Left colon (tissue), 2 donors: ENCODE measurements around the gene CAMKMT. TPM values are rescaled to one million over a fixed set of nuclear protein-coding genes. Genes with fewer than 3 reads are reported as not detected.

Experiments used
- ATAC-seq: fragments of 200-7000 bp; cut with Tn5 transposase; one replicate; pipeline ENCODE4 v1.9.1; 2020; ENCODE audit warnings: mild to moderate bottlenecking, moderate library complexity
- DNase-seq, 2 donors: peaks; one replicate each; pipeline ENCODE4 v3.0.0-alpha.2; 2020
- intact Hi-C, 2 donors: fragments of 100-400 bp; cut with DNase I in 1 of 2; cut with micrococcal nuclease in 1 of 2; formaldehyde crosslinking; loops; one replicate each; pipeline versions ENCODE4 v1.11.2 to v1.14.0; 2022; cut with DNase I, micrococcal nuclease
- total RNA-seq, 2 donors: library from RNA; stranded (reverse); fragmentation: NEBNext Ultra II Directional; extraction: Animal tissue kit (Norgen Biotek cat#: 25700); gene quantifications; one replicate each; pipeline ENCODE4 v1.2.1, GENCODE V29; 2021
- donor health status: DM: no; HTN: no; CAD: no.
- donor health status: DM: yes; HTN: yes; CAD: no.

The CAMKMT gene
- total RNA-seq, 2 donors from 2014 or later: 9.3 to 14.3 TPM

DNA sequence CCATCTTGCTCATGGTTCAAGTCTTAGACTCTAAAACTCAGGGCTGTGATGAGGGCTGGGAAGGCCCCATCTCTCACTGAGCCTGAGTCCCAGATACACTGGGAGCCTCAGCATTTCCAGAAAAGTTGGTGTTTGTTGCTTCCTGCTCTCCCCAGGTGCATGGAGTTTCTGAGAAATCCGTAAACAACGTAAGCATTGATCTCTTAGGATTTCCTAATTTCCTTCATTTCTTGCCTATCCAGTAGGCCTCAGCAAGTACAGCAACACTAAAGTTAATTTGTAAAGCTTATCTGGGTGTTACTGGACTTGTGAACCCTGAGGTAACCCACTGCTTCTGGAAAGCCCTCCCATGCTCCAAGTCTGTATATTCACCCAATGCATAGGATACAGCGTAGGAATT is 380.3 kb downstream of the CAMKMT start:
- DNase-seq (no peak), ATAC-seq (no peak)
- intact Hi-C loops: no loop called here

DNA sequence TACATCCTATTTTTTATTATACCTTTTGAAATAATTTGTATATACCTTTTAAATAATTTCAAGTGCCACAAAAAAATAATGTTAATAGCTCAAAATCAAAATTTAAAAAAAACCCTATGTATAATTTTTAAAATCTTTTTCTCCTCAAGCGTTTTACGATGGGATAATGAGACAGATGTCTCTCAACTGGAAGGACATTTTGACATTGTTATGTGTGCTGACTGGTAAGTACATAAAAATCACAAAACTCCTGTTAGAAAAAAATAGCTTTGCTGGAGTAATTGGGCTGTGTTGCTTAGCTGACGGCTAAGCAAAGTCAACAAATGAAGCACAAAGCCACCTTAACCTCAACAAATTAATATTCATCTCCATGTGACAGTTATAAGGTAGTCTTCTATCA is 381.7 kb downstream of the CAMKMT start:
- ATAC-seq (no peak), DNase-seq (no peak)
- intact Hi-C loops: no loop called here

DNA sequence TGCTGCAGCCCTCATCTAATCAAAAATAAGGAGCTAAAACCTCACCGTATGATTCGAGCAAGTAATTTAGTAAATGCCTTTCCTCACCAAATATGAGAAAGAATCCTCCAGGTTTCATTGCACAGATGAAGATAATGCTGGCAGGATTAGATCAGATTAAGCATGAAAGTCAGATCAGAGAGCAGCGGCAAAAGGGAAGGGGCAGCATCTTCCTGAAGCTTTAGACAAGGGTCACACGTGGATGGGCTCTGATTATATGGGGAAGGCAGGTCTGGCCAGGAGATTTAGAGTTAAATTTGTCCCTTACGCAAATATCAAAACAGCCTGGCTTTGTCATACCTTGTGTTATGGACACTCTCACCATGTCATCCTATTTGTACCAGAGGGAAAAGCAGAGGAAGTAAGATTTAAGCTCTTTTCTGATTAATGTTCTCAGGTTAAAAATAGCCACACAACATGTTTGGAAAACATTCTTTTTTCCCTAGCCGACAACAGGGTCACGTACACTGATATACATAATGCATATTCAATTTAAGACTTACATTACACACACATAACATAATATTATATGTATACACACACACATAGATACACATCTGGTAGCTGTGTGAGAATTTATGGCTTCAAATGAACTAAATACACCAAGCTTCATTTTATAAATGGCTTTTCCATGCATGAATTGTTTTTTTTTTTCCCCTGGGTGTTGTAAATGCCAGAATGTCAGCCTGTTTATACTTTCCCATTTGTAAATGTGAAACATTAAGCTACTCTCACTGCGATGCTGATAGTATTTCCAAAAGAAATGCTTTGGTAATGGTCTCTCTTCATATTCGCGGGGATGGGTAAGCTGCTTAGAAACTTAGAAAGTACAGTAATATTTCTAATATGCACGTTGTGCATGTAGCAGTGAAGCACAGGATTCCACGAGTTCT is 383.5 kb downstream of the CAMKMT start:
- DNase-seq (no peak), ATAC-seq (no peak)
- intact Hi-C loops: no loop called here

DNA sequence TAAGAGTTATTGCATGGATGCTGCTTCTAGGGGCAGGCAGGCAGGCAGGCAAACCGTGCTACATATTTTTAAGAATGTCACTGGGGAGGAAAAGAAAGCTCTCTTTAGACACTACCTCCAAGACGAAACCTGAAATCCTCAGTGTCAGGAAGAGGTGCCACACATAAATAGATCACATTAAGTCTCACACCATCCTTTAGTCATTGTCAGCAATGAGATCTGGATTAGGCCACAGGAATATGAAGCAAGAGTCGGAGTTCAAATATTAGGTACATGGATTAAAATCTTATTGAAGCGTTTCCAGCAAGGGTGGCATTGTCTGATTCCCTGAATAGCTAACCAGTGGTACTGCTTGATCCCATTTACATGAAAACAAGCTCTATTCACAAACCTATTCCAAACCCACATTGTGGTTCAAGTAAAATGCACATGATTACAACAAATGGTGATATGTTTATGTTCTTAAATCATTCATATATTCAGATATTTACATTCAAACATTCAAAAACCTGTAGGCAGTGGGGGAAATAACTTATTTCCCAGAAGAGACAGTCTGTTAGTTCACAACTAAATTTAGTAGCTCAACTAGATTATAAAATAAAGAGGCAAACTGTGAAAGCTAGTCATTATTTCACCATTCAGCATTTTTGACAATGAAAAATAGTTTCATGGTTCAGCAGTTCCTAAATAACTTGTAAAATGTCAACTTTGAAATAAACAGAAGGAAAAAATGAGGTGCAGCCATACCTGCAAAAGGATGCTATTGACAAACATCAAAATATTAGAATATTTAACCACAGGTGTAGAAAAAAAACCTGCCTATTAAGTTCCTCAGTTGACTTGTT is 384.4 kb downstream of the CAMKMT start:
- DNase-seq (no peak), ATAC-seq (no peak)
- intact Hi-C loops: no loop called here

DNA sequence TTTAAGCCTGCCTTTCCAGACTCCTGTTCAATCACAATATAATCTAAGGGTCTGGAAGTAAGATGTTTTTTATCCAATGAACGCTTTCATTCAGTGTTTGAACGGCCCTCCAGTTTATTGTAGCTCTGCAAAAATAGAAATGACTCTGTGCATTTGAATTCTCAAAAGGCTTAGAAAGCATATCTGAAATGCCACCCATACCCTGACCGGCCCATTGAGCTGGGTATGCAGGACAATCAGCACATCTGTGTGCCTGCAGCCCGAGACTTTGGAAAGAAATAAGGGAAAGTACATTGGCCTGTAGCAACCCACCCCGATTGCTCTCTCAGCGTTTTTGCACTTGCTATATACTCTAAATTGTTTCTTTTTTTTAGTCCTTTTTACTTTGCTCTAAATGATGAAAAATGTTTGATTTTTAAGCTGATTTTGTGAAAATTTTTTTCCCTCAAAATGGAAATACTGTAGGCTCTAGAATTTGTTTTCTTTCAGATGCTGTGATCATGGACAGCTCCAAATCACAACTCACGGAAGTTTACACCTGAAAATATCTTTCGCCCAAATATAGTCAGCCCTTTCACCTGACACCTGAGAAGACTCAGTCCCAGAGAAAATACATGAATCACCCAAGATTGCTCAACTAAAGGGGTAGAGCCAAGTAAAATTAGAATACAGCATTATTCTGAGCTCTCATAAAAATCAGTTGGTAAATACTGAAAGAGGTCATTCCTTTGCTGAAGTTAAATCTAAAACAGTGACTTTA is 385.3 kb downstream of the CAMKMT start:
- DNase-seq (no peak), ATAC-seq (no peak)
- intact Hi-C loops: no loop called here

- intact Hi-C loops: no loop called here
- ATAC-seq: no peak
- DNase-seq: no peak
These were observed 386.0 kb downstream of the CAMKMT start for GRCh38 chr2:44747794-44748193.

DNA sequence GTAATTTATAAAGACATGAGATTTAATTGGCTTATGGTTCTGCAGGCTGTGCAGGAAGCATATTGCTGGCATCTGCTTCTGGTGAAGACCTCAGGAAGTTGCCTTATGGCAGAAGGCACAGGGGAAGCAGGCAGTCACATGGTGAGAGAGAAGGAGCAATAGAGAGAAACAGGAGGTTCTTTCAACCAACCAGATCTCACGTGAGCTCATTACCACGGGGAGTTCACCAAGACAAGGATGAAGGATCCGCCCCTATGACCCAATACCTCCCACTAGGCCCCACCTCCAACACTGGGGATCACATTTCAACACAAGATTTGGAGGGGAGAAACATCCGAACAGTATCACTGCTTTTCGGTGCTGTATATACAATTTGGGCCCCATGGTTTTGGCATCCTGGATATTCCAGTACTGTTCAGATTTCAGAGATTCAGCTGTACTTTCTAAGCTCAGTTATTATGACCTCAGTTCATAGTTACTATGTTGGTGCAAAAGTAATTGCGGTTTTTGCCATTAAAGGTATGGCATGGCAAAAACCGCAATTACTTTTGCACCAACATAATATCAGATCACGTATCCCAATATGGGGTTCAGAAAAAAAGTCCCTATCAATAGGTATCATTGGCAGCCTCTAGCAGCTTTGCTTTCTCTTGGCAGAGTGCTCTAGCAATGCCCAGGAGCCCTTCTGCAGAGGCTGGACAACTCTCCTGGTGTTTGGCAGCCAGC is 390.2 kb downstream of the CAMKMT start:
- DNase-seq (no peak), ATAC-seq (no peak)
- intact Hi-C loops: no loop called here

DNA sequence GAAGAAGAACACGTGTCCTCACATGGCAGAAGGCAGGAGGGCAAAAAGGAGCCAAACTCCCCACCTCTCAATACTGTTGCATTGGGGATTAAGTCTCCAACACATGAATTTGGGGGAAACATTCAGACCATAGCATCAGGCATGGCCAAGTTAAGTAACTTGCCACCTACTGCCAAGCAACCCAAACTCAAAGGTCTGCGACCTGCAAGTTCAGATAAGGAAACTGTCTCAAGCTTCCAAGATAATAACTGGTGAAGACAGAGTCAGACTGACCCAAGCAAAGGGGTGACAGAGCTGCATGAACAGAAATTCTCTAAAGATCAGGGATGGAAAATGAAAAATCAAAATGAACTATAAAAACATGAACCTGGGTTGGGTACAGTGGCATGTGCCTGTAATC is 391.0 kb downstream of the CAMKMT start:
- DNase-seq (no peak), ATAC-seq (no peak)
- intact Hi-C loops: no loop called here

DNA sequence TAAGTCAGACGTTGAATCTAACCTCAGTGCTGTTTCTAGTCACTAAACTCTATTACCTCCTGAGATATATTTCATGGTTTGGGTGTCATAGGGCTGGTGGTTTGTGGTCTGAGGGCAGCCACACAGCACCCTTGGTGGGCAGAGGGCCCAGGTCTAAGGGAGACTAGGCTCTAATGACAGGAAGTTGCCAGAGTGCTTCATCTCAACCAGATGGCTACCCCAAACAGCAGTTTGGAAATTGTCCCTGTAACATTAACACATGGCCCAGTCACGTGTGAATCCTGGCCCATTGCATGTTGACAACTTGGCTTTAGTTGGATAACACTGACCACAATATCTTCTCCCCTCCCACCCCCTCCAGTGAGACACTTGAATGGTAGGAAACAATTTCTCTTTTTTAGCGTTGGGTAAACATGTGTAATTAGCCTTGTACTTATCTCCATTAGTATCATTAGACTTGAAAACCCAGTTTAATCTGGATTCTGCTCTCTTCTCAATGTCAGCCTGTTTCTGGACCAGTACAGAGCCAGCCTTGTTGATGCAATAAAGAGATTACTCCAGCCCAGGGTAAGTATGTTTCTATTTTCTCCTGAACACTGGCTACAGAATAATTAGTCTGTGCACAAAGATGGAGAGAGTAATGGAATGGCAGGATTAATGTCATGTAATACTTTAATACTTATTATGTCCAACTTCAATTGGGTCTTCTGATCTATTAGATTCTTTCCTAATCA is 392.0 kb downstream of the CAMKMT start:
- DNase-seq (no peak), ATAC-seq (no peak)
- intact Hi-C loops: no loop called here

GRCh38 chr2:44758591-44758990 is 396.8 kb downstream of the CAMKMT start:
- intact Hi-C loops: no loop called here
- no peak for DNase-seq
- ATAC-seq: no peak

GRCh38 chr2:44759823-44760222 is 398.1 kb downstream of the CAMKMT start:
- intact Hi-C loops: no loop called here
- no peak for ATAC-seq
- no peak for DNase-seq

- no peak for DNase-seq
- intact Hi-C loops: no loop called here
- ATAC-seq: no peak
These were observed 401.6 kb downstream of the CAMKMT start for GRCh38 chr2:44763275-44763782.

- ATAC-seq (no peak), DNase-seq (no peak)
- intact Hi-C loops: no loop called here
These were observed 404.5 kb downstream of the CAMKMT start for GRCh38 chr2:44766220-44766619.

GRCh38 chr2:44766777-44767176 is 405.0 kb downstream of the CAMKMT start:
- no peak for ATAC-seq
- intact Hi-C loops: no loop called here
- no peak for DNase-seq

DNA sequence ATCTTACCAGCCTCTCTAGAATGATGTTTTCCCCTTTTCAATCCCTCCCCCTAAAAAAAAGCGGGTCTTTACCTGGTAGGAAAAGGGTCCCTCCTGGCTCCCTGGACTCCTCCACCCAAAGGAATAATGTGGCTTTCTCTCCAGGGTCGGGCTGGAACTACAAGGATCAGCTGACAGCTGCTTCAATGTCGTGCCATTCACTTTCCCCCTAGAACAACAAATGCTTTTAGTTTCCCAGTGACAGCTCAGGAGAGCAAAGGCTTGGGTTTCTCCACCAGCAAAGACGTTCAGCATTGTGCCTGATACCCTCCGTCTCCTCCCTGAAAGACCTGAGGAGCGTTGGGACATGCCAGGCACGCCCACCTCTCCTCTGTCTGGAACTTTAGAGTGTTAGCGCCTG is 405.9 kb downstream of the CAMKMT start:
- no peak for DNase-seq
- no peak for ATAC-seq
- intact Hi-C loops: no loop called here

DNA sequence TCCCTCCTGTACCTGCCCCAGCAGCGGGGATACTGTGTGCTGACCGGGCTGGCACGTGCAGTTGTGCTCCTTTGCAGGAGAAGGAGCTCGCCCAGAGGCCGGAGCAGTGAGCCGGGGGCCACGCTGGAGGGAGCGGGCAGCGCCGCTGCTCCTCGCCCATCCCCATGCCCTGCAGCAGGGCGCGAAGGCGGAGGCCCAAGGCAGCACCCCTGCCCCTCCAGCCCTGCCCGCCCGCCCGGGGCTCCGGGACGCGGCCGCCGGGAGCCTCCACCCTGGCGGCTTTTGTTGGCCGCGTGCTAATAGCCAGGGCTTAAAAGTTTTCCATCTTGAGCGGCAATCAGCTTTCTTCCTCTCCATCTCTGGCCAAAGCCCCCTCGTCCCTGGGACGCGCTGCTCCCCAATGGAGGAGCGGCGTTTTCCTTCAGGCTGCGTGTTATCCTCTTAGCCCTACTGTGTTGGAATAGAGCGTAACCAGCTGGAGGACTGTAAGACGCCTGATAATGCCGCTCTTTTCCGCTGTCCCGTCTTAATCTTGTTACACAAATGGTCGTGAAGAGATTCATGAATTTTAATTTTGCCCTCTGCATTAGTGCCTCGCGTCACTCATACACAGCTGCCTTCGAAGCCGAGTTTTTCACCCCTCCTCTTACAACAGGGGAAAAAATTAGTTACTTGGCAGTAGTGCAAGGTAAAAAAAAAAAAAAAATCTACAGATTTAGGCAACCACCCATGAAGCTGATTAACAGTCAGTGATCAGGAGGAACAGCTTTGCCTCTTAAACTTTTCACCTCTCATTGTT is 406.9 kb downstream of the CAMKMT start:
- DNase-seq (no peak), ATAC-seq (no peak)
- intact Hi-C loops: no loop called here

DNA sequence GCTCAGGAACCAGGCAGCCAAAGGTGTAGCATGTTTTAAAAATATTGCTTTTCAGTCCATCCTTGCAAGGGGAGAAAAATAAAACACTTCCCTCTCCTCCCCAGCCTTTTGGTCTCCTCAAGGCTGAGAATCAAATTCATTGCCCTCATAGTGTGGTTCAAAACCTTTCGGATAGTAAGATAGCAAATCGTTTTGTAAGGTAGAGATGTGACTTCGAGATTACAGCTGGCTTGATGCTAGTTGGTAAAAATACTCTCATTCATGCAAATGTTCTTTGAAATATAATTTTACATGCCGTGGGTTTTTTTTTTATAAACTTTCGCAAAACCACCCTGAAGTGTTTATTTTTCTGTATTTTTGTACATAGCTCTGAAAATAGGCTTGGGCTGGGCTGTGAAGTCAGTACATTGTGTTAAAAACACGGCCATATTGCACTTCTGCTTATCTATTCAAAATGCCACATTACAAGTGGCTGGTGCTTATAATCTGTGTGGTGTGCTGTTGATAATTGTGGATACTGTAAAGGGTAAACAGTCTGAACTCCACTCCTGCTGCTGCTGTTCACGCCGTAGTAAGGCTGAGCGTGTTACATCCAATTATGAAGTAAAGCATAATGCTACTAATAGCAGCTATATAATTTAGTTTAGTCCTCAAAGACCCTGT is 407.7 kb downstream of the CAMKMT start:
- DNase-seq (no peak), ATAC-seq (no peak)
- intact Hi-C loops: no loop called here
